Measurements from ENCODE around the gene DPYSL5.

The DPYSL5 gene

GRCh38 chr2:26994983-26995382, 147.1 kb downstream of the DPYSL5 start:
- in situ Hi-C loops (cut with HindIII; ENCODE audit: low pct_ligation_motif_present, low pct_unique_long_range_greater_than_20kb, low sequenced_read_pairs): no loop called here
- DNase-seq: no peak

GRCh38 chr2:26997394-26997793, 149.5 kb downstream of the DPYSL5 start:
- in situ Hi-C loops (cut with HindIII; ENCODE audit: low pct_ligation_motif_present, low pct_unique_long_range_greater_than_20kb, low sequenced_read_pairs): no loop called here
- no peak for DNase-seq

GRCh38 chr2:26998323-26998722, 150.4 kb downstream of the DPYSL5 start:
- DNase-seq: no peak
- in situ Hi-C loops (cut with HindIII; ENCODE audit: low pct_ligation_motif_present, low pct_unique_long_range_greater_than_20kb, low sequenced_read_pairs): no loop called here

All from ACHN (cell line).